Activated naive CD4-positive, alpha-beta T cell treated with anti-CD3 and anti-CD28 coated beads, Interleukin-2, amount 50 U/mL, for 72 hours (primary cell): ENCODE measurements around the gene CEND1. TPM values are rescaled to one million over a fixed set of nuclear protein-coding genes. Genes with fewer than 3 reads are reported as not detected.
A peak's percentile ranks its signal among the peaks of the same experiment; 100 is the strongest.

ENCODE experiments used
- ATAC-seq, 2 donors: fragments of 150-1000 bp; cut with Tn5 transposase; 2 replicates each; pipeline ENCODE4 v1.10.0; 2021; ENCODE audit warnings: mild to moderate bottlenecking in 2 of 2, moderate library complexity in 2 of 2
- DNase-seq, 2 donors: peaks; one replicate each; pipeline ENCODE4 v3.0.0; 2021 to 2022; ENCODE audit warnings: low spot score in 2 of 2
- H3K27ac Mint-ChIP-seq, 2 donors: one replicate each; pipeline ENCODE4 v1.8.0; 2022; ENCODE audit warnings: mild to moderate bottlenecking in 2 of 2, mixed read lengths in 2 of 2
- H3K36me3 Mint-ChIP-seq, 2 donors: one replicate each; pipeline ENCODE4 v1.8.0; 2022; ENCODE audit warnings: mixed read lengths in 2 of 2
- H3K9me3 Mint-ChIP-seq, 2 donors: one replicate each; pipeline ENCODE4 v1.8.0; 2022; ENCODE audit warnings: mixed read lengths in 2 of 2
- total RNA-seq, 2 donors: library from RNA; stranded (reverse); gene quantifications; one replicate each; pipeline ENCODE4 v1.2.3, GENCODE V29; 2022

Gene CEND1
- total RNA-seq, 2 donors from 2014 or later: 1.1 TPM; not detected in 1

GRCh38 chr11:794013-794765, 4.3 kb upstream of the CEND1 start:
- ATAC-seq: no peak
- no peaks in the 10 kb centered on the region for H3K9me3 Mint-ChIP-seq
- H3K36me3 Mint-ChIP-seq: no peaks in the 10 kb centered on the region
- DNase-seq: no peak
- H3K27ac Mint-ChIP-seq: no peak overlapping the region

GRCh38 chr11:793556-793955, 3.7 kb upstream of the CEND1 start:
- H3K27ac Mint-ChIP-seq: no peak overlapping the region
- no peaks in the 10 kb centered on the region for H3K9me3 Mint-ChIP-seq
- H3K36me3 Mint-ChIP-seq: no peaks in the 10 kb centered on the region
- no peak for DNase-seq
- no peak for ATAC-seq

GRCh38 chr11:792873-793272, 3.0 kb upstream of the CEND1 start:
- H3K27ac Mint-ChIP-seq: no peak overlapping the region
- no peaks in the 10 kb centered on the region for H3K9me3 Mint-ChIP-seq
- ATAC-seq (no peak), DNase-seq (no peak)
- H3K36me3 Mint-ChIP-seq: no peaks in the 10 kb centered on the region

GRCh38 chr11:792535-792821, 2.6 kb upstream of the CEND1 start:
- Mint-ChIP-seq H3K36me3 (no peaks in the 10 kb centered on the region), H3K27ac (no peak overlapping the region), H3K9me3 (no peaks in the 10 kb centered on the region)
- ATAC-seq (no peak), DNase-seq (no peak)

- H3K36me3 Mint-ChIP-seq: no peaks in the 10 kb centered on the region
- no peak for DNase-seq
Measured at GRCh38 chr11:791658-792534, 2.0 kb upstream of the CEND1 start.

GRCh38 chr11:790721-791564, 1.1 kb upstream of the CEND1 start:
- H3K9me3 Mint-ChIP-seq: no peaks in the 10 kb centered on the region
- no peaks in the 10 kb centered on the region for H3K36me3 Mint-ChIP-seq

More at GRCh38 chr11:791658-792534, 2.0 kb upstream of the CEND1 start:
- ATAC-seq: no peak
- H3K9me3 Mint-ChIP-seq: no peaks in the 10 kb centered on the region
- H3K27ac Mint-ChIP-seq: no peak overlapping the region

GRCh38 chr11:788953-789940, 643 bp downstream of the CEND1 start:
- ATAC-seq (no peak), DNase-seq (no peak)
- H3K27ac Mint-ChIP-seq: no peak overlapping the region
- H3K9me3 Mint-ChIP-seq: no peaks in the 10 kb centered on the region
- no peaks in the 10 kb centered on the region for H3K36me3 Mint-ChIP-seq

More at GRCh38 chr11:790721-791564, 1.1 kb upstream of the CEND1 start:
- peak overlapping the region in 1 of 2 donors; percentile 79 for H3K27ac Mint-ChIP-seq
- DNase-seq (no peak), ATAC-seq (peak in 1 of 2 donors; percentile 22)

- H3K36me3 Mint-ChIP-seq: peaks cover 0 to 5% of the 10 kb centered on the region in 2 donors
- DNase-seq (no peak), ATAC-seq (no peak)
- no peak overlapping the region for H3K27ac Mint-ChIP-seq
- no peaks in the 10 kb centered on the region for H3K9me3 Mint-ChIP-seq
Measured at GRCh38 chr11:788009-788640, 1.8 kb downstream of the CEND1 start.

- no peaks in the 10 kb centered on the region for H3K9me3 Mint-ChIP-seq
- H3K36me3 Mint-ChIP-seq: peaks cover 0 to 5% of the 10 kb centered on the region in 2 donors
- no peak overlapping the region for H3K27ac Mint-ChIP-seq
- ATAC-seq (no peak), DNase-seq (no peak)
Measured at GRCh38 chr11:787084-787675, 2.7 kb downstream of the CEND1 start.

- H3K36me3 Mint-ChIP-seq: peaks cover 0 to 5% of the 10 kb centered on the region in 2 donors
- DNase-seq (no peak), ATAC-seq (no peak)
- H3K9me3 Mint-ChIP-seq: no peaks in the 10 kb centered on the region
- H3K27ac Mint-ChIP-seq: no peak overlapping the region
Measured at GRCh38 chr11:786235-787083, 3.4 kb downstream of the CEND1 start.

GRCh38 chr11:783581-784015, 6.3 kb downstream of the CEND1 start:
- no peak overlapping the region for H3K27ac Mint-ChIP-seq
- DNase-seq (no peak), ATAC-seq (peak; percentile 63 to 73)
- H3K9me3 Mint-ChIP-seq: no peaks in the 10 kb centered on the region
- H3K36me3 Mint-ChIP-seq: peaks cover 0 to 5% of the 10 kb centered on the region in 2 donors

- no peak for ATAC-seq
- no peak for DNase-seq
- Mint-ChIP-seq H3K9me3 (no peaks in the 10 kb centered on the region), H3K27ac (no peak overlapping the region), H3K36me3 (peaks cover 0 to 5% of the 10 kb centered on the region in 2 donors)
Measured at GRCh38 chr11:782264-783174, 7.4 kb downstream of the CEND1 start.

GRCh38 chr11:779955-780532, 9.8 kb downstream of the CEND1 start:
- Mint-ChIP-seq H3K36me3 (peaks cover 0 to 5% of the 10 kb centered on the region in 2 donors), H3K9me3 (no peaks in the 10 kb centered on the region), H3K27ac (no peak overlapping the region)
- DNase-seq (no peak), ATAC-seq (no peak)
